Body of pancreas (tissue), 4 donors: ENCODE measurements around the gene NPAS2.

Experiments used
- POLR2A ChIP-seq, 3 donors: fragments of 450-650 bp; IDR thresholded peaks; one replicate each; pipeline ENCODE4 v1.6.1; 2016; ENCODE audit warnings: antibody characterized with exemption in 3 of 3, mild to moderate bottlenecking in 2 of 3
- TF ChIP-seq, protein P1 (sequence below), 7 experiments: fragments of 450-650 bp in 4 of 7; fragments of 200-600 bp in 3 of 7; sonication (generic) in 3 of 7; IDR thresholded peaks; one replicate each; pipeline ENCODE4 v1.5.1; 2016 to 2019; ENCODE audit warnings: antibody characterized with exemption in 7 of 7

- no peak for TF ChIP-seq POLR2A (IDR thresholded peaks at IDR 0.05)
- TF ChIP-seq, protein P1, sequence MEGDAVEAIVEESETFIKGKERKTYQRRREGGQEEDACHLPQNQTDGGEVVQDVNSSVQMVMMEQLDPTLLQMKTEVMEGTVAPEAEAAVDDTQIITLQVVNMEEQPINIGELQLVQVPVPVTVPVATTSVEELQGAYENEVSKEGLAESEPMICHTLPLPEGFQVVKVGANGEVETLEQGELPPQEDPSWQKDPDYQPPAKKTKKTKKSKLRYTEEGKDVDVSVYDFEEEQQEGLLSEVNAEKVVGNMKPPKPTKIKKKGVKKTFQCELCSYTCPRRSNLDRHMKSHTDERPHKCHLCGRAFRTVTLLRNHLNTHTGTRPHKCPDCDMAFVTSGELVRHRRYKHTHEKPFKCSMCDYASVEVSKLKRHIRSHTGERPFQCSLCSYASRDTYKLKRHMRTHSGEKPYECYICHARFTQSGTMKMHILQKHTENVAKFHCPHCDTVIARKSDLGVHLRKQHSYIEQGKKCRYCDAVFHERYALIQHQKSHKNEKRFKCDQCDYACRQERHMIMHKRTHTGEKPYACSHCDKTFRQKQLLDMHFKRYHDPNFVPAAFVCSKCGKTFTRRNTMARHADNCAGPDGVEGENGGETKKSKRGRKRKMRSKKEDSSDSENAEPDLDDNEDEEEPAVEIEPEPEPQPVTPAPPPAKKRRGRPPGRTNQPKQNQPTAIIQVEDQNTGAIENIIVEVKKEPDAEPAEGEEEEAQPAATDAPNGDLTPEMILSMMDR (IDR thresholded peaks at IDR 0.05), result no peak
Measured at GRCh38 chr2:100894105-100894795, 74.3 kb downstream of the NPAS2 start.
